Stimulated activated CD8-positive, alpha-beta memory T cell treated with anti-CD3 and anti-CD28 coated beads, Interleukin-15, amount 100 ng/mL, for 24 hours (primary cell): ENCODE results near the gene NRF1.

Source experiments
- DNase-seq: peaks from one replicate; pipeline ENCODE4 v3.0.0-alpha.2; 2020; ENCODE audit warnings: low read depth

The NRF1 gene

GRCh38 chr7:129686063-129686462 is 74.5 kb downstream of the NRF1 start:
- no peak for DNase-seq

- no peak for DNase-seq
Observed at GRCh38 chr7:129688503-129689222, 77.1 kb downstream of the NRF1 start.

DNA sequence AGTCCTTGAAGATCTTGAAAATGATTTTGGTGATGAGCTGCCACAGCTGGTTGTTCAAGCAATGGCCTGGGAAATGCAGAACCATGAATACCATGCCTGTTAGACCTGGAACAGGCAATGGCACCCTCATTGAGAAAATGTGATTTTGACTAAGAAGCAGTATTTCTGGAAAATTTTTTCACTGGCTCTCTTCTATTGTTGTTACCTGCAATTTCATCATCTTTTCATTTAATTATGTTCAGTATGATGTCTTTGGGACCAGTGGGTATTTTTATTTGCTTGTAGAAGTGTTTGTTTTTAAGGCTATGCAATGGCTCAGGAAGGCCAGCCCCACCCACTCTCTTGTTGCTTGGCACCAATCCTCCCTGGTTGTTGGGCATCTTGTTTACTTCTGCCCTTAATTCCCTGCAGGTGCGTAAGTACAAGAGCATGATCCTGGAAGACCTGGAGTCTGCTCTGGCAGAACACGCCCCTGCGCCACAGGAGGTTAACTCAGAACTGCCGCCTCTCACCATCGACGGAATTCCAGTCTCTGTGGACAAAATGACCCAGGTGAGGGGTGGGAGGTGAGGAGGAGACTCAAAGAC is 78.6 kb downstream of the NRF1 start:
- DNase-seq: no peak

GRCh38 chr7:129690701-129691100 is 79.2 kb downstream of the NRF1 start:
- no peak for DNase-seq

- no peak for DNase-seq
Observed at GRCh38 chr7:129698516-129699418, 87.2 kb downstream of the NRF1 start.

DNA sequence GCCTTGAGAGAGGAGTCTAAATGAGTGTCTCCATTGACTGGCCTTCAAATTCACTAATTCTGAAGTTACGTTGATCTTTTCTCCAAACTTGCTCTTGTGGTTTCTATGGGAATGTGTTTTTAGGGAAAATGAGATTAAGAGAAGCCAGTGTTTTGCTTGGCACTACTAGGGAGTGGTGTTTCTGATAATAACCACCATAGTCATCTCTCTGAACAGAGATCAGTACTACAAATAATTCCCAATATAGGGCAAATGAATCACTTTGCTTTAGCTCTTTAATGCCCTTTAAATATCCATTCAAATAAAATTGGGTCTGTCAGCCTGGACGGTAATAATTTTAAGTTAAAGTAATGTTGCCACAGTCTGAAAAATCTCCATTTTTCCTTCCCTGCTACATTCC is 90.8 kb downstream of the NRF1 start:
- no peak for DNase-seq

- no peak for DNase-seq
Observed at GRCh38 chr7:129702761-129703338, 91.3 kb downstream of the NRF1 start.

DNA sequence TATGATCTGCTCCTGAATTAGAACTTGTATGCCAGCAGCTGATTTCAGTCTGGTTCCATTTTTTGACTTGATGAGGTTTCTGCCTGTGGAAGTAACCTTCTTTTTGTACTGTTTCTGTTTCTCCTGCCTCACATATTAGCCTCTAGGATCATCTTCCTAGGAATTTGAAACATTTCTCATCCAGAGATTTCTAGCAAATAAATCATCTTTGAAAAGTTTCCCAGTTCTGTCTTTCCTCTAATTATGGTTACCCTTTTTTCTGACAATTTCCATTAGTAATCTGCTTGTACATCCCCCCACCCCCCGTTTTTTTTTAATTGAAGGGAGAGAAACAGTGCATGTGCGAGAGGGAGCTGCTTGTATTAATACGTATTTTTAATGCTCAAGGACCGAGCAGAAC is 92.2 kb downstream of the NRF1 start:
- no peak for DNase-seq

- no peak for DNase-seq
Observed at GRCh38 chr7:129707910-129708499, 96.5 kb downstream of the NRF1 start.

DNA sequence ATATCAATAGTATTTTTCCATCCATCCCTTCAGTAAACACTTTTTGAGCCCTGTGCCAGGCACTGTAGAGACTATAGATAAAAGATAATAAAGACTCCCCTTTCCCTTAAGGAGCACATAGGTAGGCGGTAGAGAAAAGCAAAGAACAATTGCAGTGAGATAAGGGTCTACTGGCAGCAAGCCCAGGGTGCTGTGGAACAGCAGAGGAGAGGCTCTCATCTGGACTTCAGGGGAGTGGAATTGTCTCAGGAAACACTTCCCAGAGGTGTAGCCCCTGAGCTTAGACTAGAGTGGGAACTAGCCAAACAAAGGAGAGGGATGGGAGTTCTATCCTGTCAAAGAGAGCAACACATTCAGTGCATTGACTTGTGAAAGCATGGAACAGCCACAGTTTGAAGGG is 102.0 kb downstream of the NRF1 start:
- no peak for DNase-seq

DNA sequence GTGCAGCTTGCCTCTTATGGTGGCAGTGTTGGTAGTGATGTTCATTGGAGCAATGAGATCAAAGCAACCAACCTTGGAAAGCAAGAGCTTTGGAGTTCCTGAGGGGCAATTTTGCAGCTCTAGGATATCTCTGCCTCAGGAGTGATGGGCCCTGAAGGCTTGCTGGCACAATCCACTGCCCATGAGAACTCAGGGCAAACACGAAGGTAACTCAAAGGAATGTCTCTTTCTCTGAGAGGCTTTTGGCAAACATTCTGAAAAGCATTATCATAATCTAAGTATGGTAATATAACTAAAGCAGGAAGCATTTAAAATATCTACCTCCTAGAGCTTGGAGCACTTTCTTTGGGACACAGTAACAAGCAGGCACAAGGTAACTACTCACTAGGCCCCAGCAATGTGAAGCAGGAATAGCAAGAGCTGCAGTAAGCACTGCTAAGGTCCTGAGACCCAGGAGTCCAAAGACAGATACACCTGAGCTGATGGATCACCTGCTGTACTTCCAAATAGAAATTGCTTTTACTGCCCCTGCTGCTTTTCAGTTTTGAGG is 103.1 kb downstream of the NRF1 start:
- DNase-seq: no peak

- no peak for DNase-seq
Observed at GRCh38 chr7:129719980-129720732, 108.6 kb downstream of the NRF1 start.

DNA sequence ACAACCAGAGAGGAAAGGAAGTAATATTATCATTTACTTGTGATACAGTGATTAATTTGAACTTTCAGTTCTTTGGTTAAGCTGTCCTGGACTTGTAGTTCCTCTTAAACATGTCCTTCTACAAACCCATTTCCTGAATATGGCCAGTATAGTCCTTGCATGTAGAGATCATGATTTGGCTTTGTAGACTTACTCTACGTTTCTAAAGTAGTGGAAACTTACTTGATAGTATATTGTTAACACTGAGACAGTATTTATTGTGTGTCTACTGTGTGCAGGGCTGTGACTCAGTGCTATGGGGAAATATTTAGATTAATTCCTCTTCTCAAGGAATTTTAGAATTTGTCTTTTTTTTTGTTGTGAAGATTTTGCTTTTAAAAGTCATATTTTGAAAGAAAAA is 109.5 kb downstream of the NRF1 start:
- no peak for DNase-seq

- DNase-seq: no peak
Observed at GRCh38 chr7:129723679-129724078, 112.2 kb downstream of the NRF1 start.

DNA sequence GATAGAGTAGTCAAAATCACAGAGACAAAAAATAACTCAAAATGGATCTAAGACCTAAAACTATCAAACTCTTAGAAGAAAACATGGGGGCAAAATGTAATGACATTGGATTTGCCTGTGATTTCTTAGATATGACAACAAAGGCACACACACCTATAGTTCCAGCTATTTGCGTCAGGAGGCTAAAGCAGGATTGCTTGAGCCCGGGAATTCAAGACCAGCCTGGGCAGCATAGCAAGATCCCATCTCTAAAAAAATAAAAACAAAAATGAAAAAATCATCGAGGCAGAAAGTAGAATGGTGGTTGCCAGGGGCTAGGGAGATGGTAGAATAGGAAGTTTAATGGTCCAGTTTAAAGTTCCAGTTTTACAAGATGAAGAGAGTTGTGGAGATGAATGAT is 113.3 kb downstream of the NRF1 start:
- DNase-seq: no peak

DNA sequence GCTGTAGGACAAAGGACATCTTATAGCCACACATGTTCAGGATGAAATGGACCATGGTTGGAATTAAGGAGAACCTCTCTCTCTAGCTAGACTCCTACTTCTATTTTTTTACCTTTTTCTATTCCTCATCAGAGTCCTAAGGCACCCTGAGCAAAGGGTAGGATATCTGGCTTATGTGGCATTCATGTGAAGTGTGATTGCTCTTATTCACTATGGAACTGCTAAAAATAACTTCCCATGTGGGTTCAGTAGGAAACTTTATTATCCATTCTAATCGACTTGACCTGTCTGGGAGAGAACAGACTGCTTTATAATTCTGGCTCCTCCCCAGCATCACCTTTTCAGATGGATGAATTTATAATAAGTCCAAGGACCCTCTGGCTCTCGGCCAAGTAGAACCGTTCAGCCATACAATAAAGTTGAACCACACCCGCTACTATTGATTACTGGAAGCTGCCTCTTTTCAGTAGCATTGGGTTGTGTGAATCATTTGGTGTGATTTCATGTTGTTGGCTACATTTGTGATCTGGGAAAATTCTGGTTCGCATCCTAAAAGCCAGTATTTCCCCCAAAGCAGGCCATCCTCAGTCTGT is 117.5 kb downstream of the NRF1 start:
- no peak for DNase-seq

DNA sequence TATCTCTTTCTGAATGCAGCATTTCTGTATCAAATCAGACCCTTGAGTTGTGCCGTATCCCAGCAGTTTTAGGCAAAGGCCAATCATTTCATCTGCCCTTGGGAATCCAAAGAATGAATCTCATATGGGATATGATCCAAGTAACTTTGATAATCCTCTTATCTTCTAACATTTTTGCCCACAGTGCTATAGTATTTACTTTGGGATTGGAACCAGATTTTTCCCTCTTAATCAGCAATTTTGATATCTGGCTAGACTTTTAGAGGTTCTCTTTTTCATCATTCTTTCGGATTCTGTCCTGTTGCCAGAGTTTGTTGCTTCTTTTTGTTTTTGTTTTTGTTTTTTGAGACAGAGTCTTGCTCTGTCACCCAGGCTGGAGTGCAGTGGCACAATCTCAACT is 118.0 kb downstream of the NRF1 start:
- no peak for DNase-seq

GRCh38 chr7:129730159-129730558 is 118.6 kb downstream of the NRF1 start:
- DNase-seq: no peak

DNA sequence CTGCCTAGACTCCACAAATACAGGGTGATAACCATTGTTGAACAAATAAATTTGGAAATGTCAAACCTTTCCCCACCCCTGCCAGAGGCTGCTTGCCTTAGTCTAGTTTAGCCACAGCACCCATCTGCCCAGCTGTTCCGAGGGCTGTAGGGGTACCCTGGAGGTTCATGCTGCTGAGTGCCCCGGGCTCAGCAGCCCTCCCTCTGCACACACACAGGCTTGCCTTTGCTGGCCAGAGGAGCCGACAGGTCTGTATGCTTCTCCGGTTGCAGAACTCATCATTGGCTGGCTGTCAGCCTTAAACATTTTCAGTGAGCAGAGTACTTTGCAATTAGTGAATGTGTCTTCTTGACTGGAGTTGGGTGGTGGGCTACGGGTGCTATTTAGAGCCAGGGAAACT is 122.9 kb downstream of the NRF1 start:
- no peak for DNase-seq

DNA sequence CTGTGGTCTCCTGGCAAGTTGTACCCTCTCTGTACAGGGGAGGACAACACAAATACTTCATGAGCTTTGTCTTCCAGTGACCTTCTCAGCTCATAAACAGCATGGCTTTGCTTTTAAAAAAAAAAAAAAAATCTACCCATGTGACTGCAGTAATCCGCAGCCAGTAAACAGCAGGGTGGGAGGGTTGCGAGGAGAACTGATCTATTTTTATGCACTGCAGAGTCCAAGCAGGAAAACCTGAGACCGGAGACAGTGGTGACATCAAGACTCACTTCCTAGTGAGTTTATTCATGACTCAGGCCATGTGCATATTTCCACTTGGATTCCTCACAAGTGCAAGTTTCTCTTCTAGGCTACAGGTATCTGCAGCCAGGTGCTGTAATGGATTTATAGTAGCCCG is 127.9 kb downstream of the NRF1 start:
- DNase-seq: no peak
